HEK293T (cell line): ENCODE results near the gene UGT8.

Experiments used
- BHLHE40 ChIP-seq: fragments of 450-650 bp; IDR thresholded peaks from 2 replicates; pipeline ENCODE4 v1.6.1; 2016; ENCODE audit warnings: mild to moderate bottlenecking, moderate library complexity, borderline replicate concordance
- FOXK2 ChIP-seq: fragments of 450-650 bp; IDR thresholded peaks from 2 replicates; pipeline ENCODE4 v1.6.1; 2016; ENCODE audit warnings: mild to moderate bottlenecking
- NFRKB ChIP-seq: fragments of 450-650 bp; IDR thresholded peaks from 2 replicates; pipeline ENCODE4 v1.6.1; 2016; ENCODE audit warnings: mild to moderate bottlenecking, moderate library complexity
- SP1 ChIP-seq: fragments of 450-650 bp; IDR thresholded peaks from 2 replicates; pipeline ENCODE4 v1.6.1; 2017

GRCh38 chr4:114692958-114693357, 94.4 kb downstream of the UGT8 start:
- TF ChIP-seq FOXK2 (no peak), SP1 (no peak), BHLHE40 (no peak), NFRKB (no peak)
